K562 (cell line): ENCODE measurements around the gene ACTR8. TPM values are rescaled to one million over a fixed set of nuclear protein-coding genes. Genes with fewer than 3 reads are reported as not detected.

ENCODE experiments used
- ARID4B ChIP-seq: sonication (generic); formaldehyde crosslinking; IDR thresholded peaks from 2 replicates; pipeline ENCODE4 v1.8.0; 2022; ENCODE audit warnings: mild to moderate bottlenecking, missing genetic modification reagents
- CXXC5 ChIP-seq: fragments of 250-450 bp; sonication (Bioruptor Pico); IDR thresholded peaks from 2 replicates; pipeline ENCODE4 v1.8.0; 2022; ENCODE audit warnings: inconsistent platforms, mild to moderate bottlenecking, moderate library complexity
- LCOR ChIP-seq: sonication (generic); formaldehyde crosslinking; IDR thresholded peaks from 2 replicates; pipeline ENCODE4 v1.8.0; 2022; ENCODE audit warnings: mild to moderate bottlenecking, missing genetic modification reagents
- MNT ChIP-seq, 2 experiments: fragments of 450-650 bp; conservative IDR thresholded peaks; 2 replicates each; pipeline ENCODE4 v1.6.1; 2017; ENCODE audit warnings: mild to moderate bottlenecking in 2 of 2, moderate library complexity in 2 of 2
- SMARCB1 ChIP-seq: IDR thresholded peaks from 2 replicates; pipeline ENCODE4 v1.6.1; 2011; ENCODE audit warnings: improper control_type of control experiment, low read depth; ENCODE audit not compliant: insufficient read length
- polyA plus RNA-seq, 8 experiments: library from polyadenylated mRNA; depleted of rRNA in 4 of 8; stranded (reverse) in 5 of 8; unstranded in 3 of 8; fragments of >200 nt; fragmentation: Nextera tagmentation in 2 of 8; fragmentation: Illumina TruSeq in 1 of 8; extraction: Ambion mirVana in 2 of 8; extraction: Trizol in 1 of 8; gene quantifications; 2 replicates each; pipeline versions ENCODE4 v1.2.1 to v1.2.3, GENCODE V29; 2011 to 2014; ENCODE audit warnings: inconsistent platforms in 1 of 8, missing spikeins in 1 of 8
- total RNA-seq, 7 experiments: library from RNA; depleted of rRNA in 6 of 7; stranded (reverse); fragments of >200 nt in 6 of 7; fragmentation: Illumina TruSeq in 2 of 7; extraction: Trizol in 2 of 7; gene quantifications; 2 replicates each; pipeline versions ENCODE4 v1.2.1 to v1.2.3, GENCODE V29; 2011 to 2021; ENCODE audit warnings: low replicate concordance in 1 of 7

Gene ACTR8
- total and polyA plus RNA-seq, 9 of the 15 experiments (the other 6 are each of a cell fraction or from before 2014, with no cell fraction given): 4.8 to 24.2 (median 17.5) TPM

GRCh38 chr3:53888232-53888631, 6.3 kb upstream of the ACTR8 start (continued):
- no peak for TF ChIP-seq ARID4B
- TF ChIP-seq MNT (conservative IDR thresholded peaks at IDR 0.05): no peak
- TF ChIP-seq SMARCB1: no peak
- no peak for TF ChIP-seq LCOR (CRISPR knock-in tag)
- no peak for TF ChIP-seq CXXC5 (CRISPR knock-in tag)
